ENCODE data around the gene OSBP2. TPM values are rescaled to one million over a fixed set of nuclear protein-coding genes. Genes with fewer than 3 reads are reported as not detected.

OSBP2 gene
- total RNA-seq, 2 donors from 2014 or later: 0.14 to 1.7 TPM

DNA sequence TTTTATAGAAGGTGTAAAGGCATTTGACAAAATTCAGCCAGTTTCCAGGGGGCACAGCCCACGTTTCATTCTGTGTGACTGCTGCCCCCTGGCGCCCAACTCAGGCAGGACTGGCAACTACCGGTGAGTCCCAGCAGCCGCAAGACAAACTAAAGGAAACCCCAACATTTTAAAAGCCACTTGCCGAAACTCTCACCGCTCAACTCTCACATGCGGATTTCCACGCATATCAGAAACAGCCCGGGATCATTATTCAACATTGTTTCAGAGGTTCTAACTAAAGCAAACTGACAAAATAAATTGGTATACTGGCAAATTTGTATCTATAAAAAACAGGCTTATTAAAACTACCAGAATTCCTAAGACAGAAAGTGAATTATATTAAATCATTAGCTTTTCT is 225.7 kb downstream of the OSBP2 start:
- peak; percentile 68 to 85 for ATAC-seq
- Mint-ChIP-seq H3K27me3 (peaks cover 0 to 2% of the 10 kb centered on the region in 2 donors), H3K36me3 (peaks cover 6% of the 10 kb centered on the region), H3K4me1 (ENCODE audit: low read depth in 2 of 2) (peaks cover 9 to 22% of the 10 kb centered on the region in 2 donors), H3K4me3 (peak overlapping the region; percentile 70), H3K9me3 (no peaks in the 10 kb centered on the region), H3K27ac (peak overlapping the region in 1 of 2 donors; percentile 45)
- DNase-seq (ENCODE audit: low spot score): peak; percentile 77

DNA sequence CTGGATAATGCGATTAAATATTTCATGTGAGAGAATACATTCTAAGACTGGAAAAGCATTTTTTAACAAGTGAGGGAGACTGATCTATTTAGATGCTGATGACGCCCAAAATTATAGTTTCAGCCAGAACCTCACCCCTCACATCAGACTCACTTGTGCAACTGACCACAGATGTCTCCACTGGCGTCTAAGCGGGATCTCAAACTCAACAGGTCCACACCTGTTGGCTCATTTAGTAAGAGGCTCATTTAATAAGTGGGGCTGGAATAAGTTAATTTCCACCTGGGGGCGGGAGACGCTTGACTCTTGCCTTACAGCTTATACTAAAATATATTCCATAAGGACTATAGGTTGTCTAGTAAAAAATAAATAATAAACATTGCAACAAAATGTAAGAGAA is 226.4 kb downstream of the OSBP2 start:
- DNase-seq (ENCODE audit: low spot score): no peak
- ATAC-seq: no peak
- Mint-ChIP-seq H3K27me3 (peaks cover 0 to 2% of the 10 kb centered on the region in 2 donors), H3K27ac (peak overlapping the region; percentile 75 to 86), H3K4me1 (ENCODE audit: low read depth in 2 of 2) (peaks cover 9 to 22% of the 10 kb centered on the region in 2 donors), H3K36me3 (peaks cover 6% of the 10 kb centered on the region), H3K9me3 (no peaks in the 10 kb centered on the region), H3K4me3 (peak overlapping the region; percentile 69)

DNA sequence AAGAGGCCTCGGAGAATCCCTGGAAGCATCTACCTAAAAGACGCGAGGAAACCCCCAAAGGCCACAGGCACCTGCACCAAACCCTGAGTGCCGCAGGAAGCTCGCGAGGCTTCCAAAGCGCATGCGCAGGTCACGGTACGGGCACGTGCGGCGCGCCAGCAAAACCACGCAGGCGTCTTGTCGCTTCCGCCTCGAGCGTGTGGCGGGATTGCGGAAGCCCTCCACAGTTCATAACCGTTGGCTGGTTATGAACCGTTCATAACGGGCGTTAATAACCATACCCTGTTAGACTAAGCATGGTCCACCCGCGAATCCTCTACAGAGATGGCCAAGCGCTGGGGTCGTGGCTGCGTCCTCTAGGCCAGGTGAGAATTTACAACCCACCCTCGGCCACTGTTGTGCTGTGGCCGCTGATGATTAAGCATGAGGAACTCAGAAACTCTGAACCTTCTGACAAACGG is 227.5 kb downstream of the OSBP2 start:
- ATAC-seq (peak; percentile 78 to 79), DNase-seq (ENCODE audit: low spot score) (peak; percentile 84)
- Mint-ChIP-seq H3K36me3 (peaks cover 8% of the 10 kb centered on the region), H3K4me3 (peak overlapping the region; percentile 69), H3K27me3 (peaks cover 0 to 2% of the 10 kb centered on the region in 2 donors), H3K27ac (peak overlapping the region; percentile 75 to 86), H3K4me1 (ENCODE audit: low read depth in 2 of 2) (peaks cover 9 to 22% of the 10 kb centered on the region in 2 donors), H3K9me3 (no peaks in the 10 kb centered on the region)

DNA sequence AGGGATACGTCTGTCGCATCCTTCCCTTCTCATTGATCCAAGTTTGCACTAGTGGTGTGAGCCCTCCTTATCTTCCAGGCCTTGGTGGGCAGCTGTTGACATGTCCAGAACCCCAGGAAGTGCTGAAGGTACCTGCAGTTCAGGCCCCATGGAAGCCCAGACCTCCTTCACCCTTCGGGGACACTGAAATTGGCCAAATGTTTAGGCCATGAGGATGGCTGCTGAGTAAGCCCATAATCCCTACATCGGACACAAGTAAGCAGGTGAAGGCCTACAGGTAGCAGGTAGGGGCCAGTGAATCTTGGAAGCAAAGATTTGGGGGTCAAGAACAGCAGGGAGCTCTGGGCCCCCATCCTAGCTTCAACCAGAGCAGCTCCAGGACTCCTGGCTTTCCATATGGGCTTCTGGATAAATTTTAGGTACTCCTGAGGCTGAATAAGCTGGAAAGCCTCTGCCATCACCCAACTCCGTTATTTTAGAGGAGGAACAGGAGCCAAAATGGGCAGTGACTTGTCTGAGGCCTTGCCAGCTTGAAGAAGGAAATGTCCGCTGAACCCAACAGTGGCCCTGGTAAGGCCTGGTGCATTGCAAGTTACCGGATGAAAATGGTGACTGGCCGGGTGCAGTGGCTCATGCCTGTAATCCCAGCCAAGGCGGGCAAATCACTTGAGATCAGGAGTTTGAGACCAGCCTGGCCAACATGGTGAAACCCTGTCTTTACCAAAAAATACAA is 228.7 kb downstream of the OSBP2 start:
- ATAC-seq: no peak
- H3K27ac Mint-ChIP-seq: no peak overlapping the region
- H3K9me3 Mint-ChIP-seq: no peaks in the 10 kb centered on the region
- peaks cover 12% of the 10 kb centered on the region for H3K36me3 Mint-ChIP-seq
- H3K4me1 Mint-ChIP-seq (ENCODE audit: low read depth in 2 of 2): peaks cover 9 to 22% of the 10 kb centered on the region in 2 donors
- H3K27me3 Mint-ChIP-seq: peaks cover 0 to 2% of the 10 kb centered on the region in 2 donors
- no peak overlapping the region for H3K4me3 Mint-ChIP-seq
- no peak for DNase-seq (ENCODE audit: low spot score)

DNA sequence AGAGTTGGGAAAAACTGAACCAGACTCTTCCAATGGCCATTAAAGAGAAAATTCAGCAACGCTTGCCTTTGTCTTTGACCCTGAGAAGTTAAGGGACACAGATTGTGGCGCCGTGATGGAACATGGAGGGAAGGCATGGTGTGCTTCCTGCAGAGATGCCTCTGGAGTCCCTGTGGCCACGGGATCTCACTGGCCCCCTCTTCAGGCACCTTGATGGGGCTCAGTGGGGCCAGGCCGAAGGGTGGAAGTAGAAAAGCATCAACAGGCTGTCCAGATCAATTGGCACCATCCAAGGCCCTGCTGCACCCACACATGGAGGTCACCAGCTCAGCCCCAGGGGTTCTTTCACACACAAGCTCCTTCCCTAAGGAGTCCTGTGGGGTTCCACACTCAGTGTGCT is 231.0 kb downstream of the OSBP2 start:
- no peak overlapping the region for H3K4me3 Mint-ChIP-seq
- no peaks in the 10 kb centered on the region for H3K27me3 Mint-ChIP-seq
- peaks cover 6 to 16% of the 10 kb centered on the region in 2 donors for H3K4me1 Mint-ChIP-seq (ENCODE audit: low read depth in 2 of 2)
- H3K27ac Mint-ChIP-seq: no peak overlapping the region
- DNase-seq (ENCODE audit: low spot score) (no peak), ATAC-seq (no peak)
- no peaks in the 10 kb centered on the region for H3K9me3 Mint-ChIP-seq
- peaks cover 12% of the 10 kb centered on the region for H3K36me3 Mint-ChIP-seq

DNA sequence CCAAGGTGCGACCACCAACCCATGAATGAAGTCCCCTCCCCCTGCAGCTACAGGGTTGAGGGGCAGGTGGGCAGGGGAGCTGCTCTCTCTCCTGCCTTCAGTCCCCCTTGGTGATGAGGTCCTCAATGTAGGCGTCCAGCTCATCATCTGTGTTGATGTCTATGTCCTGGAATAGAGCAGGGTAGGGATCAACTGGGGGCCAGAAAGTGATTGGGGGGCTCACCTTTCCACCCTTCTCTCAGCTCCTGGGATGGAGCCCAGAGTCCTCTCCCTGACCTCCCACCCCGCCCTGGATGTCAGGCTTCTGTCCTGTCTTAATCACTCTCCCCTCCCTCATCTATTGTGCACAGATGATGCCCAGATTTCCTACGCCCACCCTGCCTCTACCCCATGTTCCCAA is 232.0 kb downstream of the OSBP2 start:
- DNase-seq (ENCODE audit: low spot score) (no peak), ATAC-seq (no peak)
- H3K27me3 Mint-ChIP-seq: no peaks in the 10 kb centered on the region
- peaks cover 3 to 8% of the 10 kb centered on the region in 2 donors for H3K4me1 Mint-ChIP-seq (ENCODE audit: low read depth in 2 of 2)
- no peak overlapping the region for H3K27ac Mint-ChIP-seq
- H3K9me3 Mint-ChIP-seq: no peaks in the 10 kb centered on the region
- H3K4me3 Mint-ChIP-seq: no peak overlapping the region
- peaks cover 15% of the 10 kb centered on the region for H3K36me3 Mint-ChIP-seq

DNA sequence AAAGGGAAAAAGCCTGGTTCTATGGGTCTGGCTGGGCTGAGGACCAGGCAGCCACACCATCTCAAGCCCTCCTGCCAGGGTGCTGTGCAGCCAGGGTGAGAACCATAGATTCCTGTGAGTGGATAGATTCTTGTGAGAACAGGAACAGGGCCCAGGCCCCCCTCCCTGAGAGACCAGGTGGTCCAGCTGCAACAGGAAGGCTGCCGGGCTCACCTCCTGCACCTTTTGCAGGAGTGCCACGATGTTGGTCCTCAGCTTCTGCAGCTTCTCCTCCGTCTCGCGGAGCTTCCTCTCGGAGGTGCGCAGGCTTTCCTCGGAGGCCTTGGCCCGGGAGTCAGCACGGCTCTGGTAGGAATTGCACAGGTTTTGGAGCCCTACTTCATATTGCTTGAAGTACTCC is 233.1 kb downstream of the OSBP2 start:
- no peak for ATAC-seq
- H3K4me1 Mint-ChIP-seq (ENCODE audit: low read depth in 2 of 2): no peaks in the 10 kb centered on the region
- H3K27ac Mint-ChIP-seq: no peak overlapping the region
- no peak overlapping the region for H3K4me3 Mint-ChIP-seq
- H3K27me3 Mint-ChIP-seq: no peaks in the 10 kb centered on the region
- no peak for DNase-seq (ENCODE audit: low spot score)
- H3K36me3 Mint-ChIP-seq: peaks cover 21% of the 10 kb centered on the region
- no peaks in the 10 kb centered on the region for H3K9me3 Mint-ChIP-seq

DNA sequence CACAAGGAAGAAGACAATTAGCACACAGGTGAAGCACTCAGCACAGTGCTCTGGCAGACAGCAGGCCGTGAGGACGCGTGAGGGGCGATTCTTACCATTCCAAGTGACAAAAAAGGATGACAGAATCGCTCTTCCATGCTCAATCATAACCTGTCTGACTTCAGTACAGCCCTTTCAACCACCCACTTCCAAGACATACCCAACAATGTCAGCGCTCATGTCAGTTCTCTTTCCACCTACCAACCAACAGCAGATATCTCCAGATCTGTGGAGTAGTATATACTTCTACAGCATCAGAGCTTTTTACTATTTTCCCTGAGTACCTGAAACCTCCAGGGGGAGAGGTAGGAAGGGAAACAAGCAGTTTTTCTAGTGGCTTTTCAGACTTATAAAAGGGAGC is 233.7 kb downstream of the OSBP2 start:
- ATAC-seq (no peak), DNase-seq (ENCODE audit: low spot score) (no peak)
- Mint-ChIP-seq H3K27ac (no peak overlapping the region), H3K4me1 (ENCODE audit: low read depth in 2 of 2) (no peaks in the 10 kb centered on the region), H3K27me3 (no peaks in the 10 kb centered on the region), H3K9me3 (no peaks in the 10 kb centered on the region), H3K4me3 (no peak overlapping the region), H3K36me3 (peaks cover 21% of the 10 kb centered on the region)

DNA sequence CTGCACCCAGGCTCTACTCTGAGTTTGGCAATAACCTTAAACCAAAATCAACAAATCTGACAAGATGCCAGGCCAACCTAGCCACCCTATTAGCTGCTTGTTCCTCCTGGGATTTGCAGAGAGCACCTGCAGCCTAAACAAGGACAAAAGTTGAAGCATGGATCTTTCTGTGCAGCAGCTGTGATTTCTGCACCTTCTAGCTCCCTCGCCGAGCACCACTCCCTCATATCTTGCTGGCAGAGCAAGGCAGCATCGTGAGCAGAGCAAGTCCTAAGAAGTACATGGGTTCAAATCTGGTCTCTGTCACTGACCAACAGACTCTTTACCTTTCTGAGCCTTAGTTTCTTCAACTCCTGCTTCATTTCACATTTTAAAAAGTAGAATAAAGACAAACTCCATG is 235.6 kb downstream of the OSBP2 start:
- H3K4me1 Mint-ChIP-seq (ENCODE audit: low read depth in 2 of 2): no peaks in the 10 kb centered on the region
- no peaks in the 10 kb centered on the region for H3K27me3 Mint-ChIP-seq
- no peaks in the 10 kb centered on the region for H3K9me3 Mint-ChIP-seq
- DNase-seq (ENCODE audit: low spot score) (no peak), ATAC-seq (no peak)
- H3K36me3 Mint-ChIP-seq: peaks cover 23% of the 10 kb centered on the region
- no peak overlapping the region for H3K27ac Mint-ChIP-seq
- no peak overlapping the region for H3K4me3 Mint-ChIP-seq

DNA sequence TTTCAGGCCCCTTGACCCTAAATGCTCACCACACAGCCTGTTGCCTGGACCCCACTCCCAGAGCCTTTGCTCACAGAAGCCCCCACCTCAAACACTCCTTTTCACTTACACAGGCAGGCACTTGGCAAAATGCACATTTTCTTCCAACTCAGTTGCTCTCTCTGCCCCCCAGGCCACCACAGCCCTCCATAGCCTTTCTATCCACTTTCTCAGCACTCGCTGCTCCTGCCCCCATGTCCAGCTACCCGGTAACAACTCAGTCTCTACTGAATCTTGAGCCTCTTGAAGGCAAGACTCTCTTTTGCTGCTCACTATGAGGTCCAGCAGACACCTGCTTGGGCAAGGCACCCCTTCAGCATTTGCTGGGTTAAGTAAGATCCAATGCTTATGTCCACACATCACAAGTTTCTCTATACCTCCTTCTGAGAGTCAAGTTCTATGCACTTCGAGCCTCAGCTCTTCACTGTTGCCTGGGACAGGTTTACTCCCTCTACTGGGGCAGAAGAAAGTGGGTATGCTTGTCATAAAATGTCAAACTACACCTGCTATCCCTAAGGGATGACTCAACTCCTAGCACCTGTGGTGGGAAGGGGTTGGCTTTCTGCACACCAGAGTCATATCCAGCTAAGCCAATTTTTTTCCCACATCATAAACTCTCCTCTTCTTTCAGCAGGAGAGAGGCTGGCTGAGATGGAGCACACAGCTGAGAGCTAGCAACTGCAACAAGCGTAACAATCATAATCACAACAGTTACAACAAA is 237.0 kb downstream of the OSBP2 start:
- Mint-ChIP-seq H3K27ac (no peak overlapping the region), H3K9me3 (no peaks in the 10 kb centered on the region), H3K4me1 (ENCODE audit: low read depth in 2 of 2) (no peaks in the 10 kb centered on the region), H3K4me3 (no peak overlapping the region), H3K36me3 (peaks cover 28% of the 10 kb centered on the region), H3K27me3 (no peaks in the 10 kb centered on the region)
- DNase-seq (ENCODE audit: low spot score): no peak
- no peak for ATAC-seq

DNA sequence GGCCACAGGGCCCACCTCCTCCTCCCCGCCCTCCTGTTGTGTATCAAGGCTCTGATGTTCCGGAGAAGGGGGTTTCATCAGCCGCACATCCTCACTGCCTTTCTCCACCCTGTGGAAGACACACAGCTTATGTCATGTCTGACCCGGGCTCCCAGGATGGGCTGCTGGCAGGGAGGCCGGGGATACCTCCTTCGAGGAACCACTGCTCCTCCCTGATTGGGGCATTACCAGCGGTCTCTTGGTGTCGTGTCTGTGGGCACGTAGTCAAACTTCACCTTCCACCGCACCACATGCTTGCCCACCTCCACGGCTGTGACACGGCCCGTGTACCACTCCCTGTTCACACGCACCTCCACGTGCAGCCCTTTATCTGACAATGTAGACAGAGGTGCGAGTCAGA is 238.0 kb downstream of the OSBP2 start:
- Mint-ChIP-seq H3K36me3 (peaks cover 23% of the 10 kb centered on the region), H3K4me1 (ENCODE audit: low read depth in 2 of 2) (no peaks in the 10 kb centered on the region), H3K27ac (no peak overlapping the region), H3K4me3 (no peak overlapping the region), H3K27me3 (no peaks in the 10 kb centered on the region), H3K9me3 (no peaks in the 10 kb centered on the region)
- ATAC-seq (peak in 1 of 2 donors; percentile 6), DNase-seq (ENCODE audit: low spot score) (no peak)

DNA sequence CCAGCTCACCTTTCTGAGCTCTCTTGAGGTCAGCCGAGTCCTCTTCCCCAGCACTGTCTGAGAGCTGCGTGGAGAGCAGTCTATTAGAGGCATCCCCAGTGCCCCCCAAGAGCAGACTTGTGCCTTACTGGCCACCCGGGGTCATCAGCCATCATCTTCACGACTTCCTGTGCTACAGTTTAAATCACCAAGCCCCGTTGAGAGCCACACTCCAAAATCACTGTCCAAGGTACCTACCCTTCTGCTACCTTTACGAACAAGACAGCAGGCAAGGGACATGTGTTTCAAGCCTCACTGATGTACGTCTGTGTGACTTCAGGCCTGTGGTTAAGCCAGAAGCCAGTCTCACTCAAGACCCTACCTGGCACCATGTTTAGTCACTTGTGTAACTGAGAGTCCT is 238.8 kb downstream of the OSBP2 start:
- no peak overlapping the region for H3K4me3 Mint-ChIP-seq
- H3K27me3 Mint-ChIP-seq: no peaks in the 10 kb centered on the region
- H3K9me3 Mint-ChIP-seq: no peaks in the 10 kb centered on the region
- H3K4me1 Mint-ChIP-seq (ENCODE audit: low read depth in 2 of 2): no peaks in the 10 kb centered on the region
- no peak for DNase-seq (ENCODE audit: low spot score)
- H3K36me3 Mint-ChIP-seq: peaks cover 23% of the 10 kb centered on the region
- H3K27ac Mint-ChIP-seq: no peak overlapping the region
- no peak for ATAC-seq

DNA sequence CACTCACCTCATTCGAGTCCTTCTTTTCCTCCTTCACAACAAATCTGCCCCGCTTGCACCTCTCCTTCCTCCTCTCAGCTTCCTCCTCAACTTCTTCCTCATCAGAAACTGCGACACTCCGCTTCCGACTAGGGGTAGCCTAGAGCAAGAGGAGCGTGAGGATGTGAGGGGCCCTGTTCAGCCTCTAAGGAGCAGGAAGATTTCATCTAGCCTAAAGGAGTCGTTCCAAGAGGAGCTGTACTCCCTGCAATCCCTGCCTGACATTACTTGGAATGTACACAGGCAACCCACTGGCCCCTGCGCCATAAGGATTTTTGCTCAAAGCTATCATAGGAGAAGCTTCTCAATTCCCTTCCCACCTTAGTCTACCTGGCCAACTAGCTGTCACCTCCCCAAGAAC is 239.4 kb downstream of the OSBP2 start:
- H3K36me3 Mint-ChIP-seq: peaks cover 27% of the 10 kb centered on the region
- H3K9me3 Mint-ChIP-seq: no peaks in the 10 kb centered on the region

DNA sequence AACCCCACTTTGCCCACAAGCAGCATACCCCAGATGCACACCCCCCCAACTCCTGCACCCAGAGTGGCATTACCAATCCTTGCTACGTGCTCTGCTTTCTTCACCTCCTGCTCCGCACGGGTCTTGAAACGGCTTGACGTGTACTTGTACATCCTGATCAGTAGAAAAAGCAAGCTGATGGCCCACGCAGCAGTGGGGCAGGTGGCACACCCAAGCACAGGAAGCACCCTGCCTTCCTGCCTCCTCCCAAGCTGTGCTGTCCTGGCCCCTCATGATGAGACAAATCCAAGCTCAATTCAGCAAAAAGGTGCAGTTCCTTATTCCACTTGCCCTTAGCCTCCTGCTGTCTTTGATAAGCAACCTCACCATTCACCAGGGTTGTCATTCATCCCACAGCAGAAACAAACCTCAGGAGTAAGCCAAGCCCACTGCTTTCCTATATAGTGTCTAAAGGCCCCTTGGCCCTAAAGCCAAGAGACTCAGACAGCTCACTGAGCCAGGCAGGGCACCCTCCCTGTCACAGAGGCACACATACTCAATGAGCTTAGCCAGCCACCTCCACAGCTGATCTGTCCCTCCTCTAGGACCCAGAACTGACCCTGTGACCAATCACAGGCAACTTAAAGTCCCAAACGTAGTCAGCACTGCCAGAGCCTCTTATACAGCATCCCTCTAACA is 246.2 kb downstream of the OSBP2 start:
- Mint-ChIP-seq H3K27ac (peak overlapping the region; percentile 3 to 72), H3K9me3 (no peaks in the 10 kb centered on the region), H3K4me3 (no peak overlapping the region), H3K4me1 (ENCODE audit: low read depth in 2 of 2) (peaks cover 16 to 32% of the 10 kb centered on the region in 2 donors), H3K36me3 (peaks cover 28% of the 10 kb centered on the region), H3K27me3 (no peaks in the 10 kb centered on the region)
- DNase-seq (ENCODE audit: low spot score): no peak
- ATAC-seq: no peak

More for the DNA sequence above, 239.4 kb downstream of the OSBP2 start:
- Mint-ChIP-seq H3K27ac (no peak overlapping the region), H3K4me1 (ENCODE audit: low read depth in 2 of 2) (no peaks in the 10 kb centered on the region), H3K4me3 (no peak overlapping the region), H3K27me3 (no peaks in the 10 kb centered on the region)
- no peak for DNase-seq (ENCODE audit: low spot score)
- ATAC-seq: no peak
